SW480 (cell line): Measurements from ENCODE around the gene ANKRD50.

Experiments used
- DNase-seq: peaks from one replicate; pipeline ENCODE4 v3.0.0-alpha.2; 2016; ENCODE audit warnings: low spot score

ANKRD50 gene

GRCh38 chr4:124636788-124637187, 75.7 kb downstream of the ANKRD50 start:
- no peak for DNase-seq

- DNase-seq = no peak
Measured at GRCh38 chr4:124635331-124635730, 77.2 kb downstream of the ANKRD50 start.

GRCh38 chr4:124633285-124633941, 79.1 kb downstream of the ANKRD50 start:
- no peak for DNase-seq

GRCh38 chr4:124632439-124632838, 80.1 kb downstream of the ANKRD50 start:
- DNase-seq = no peak

DNA sequence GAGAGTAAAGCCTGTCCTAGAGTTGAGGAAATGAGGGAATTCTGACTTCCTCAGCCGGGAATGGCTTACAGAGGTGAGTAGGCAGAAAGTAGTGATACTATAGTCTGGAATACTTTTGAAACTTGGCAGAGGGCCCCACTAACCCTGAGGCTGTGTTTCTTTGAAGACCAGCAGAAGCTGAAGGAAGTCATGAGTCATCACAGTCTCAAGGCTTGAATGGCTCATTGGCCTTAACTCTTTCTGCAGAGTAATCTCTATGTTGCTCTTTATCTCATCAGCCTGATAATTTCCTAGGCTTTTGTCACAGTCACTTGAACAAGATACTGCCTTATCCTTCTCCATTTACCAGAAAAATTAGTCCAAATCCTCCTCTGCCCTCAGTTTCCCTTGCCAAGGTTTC, 80.8 kb downstream of the ANKRD50 start:
- DNase-seq = peak; percentile 2

- DNase-seq = no peak
Measured at GRCh38 chr4:124629681-124630080, 82.9 kb downstream of the ANKRD50 start.
